Stimulated activated CD4-positive, alpha-beta T cell treated with anti-CD3 and anti-CD28 coated beads, Interleukin-1b, Interleukin-23, amount 100 ng/mL, for 1 hour (primary cell): ENCODE results near the gene SLC26A1.
"Not testable (repeated sequence)": the region's sequence is repeated elsewhere in the genome, so short reads cannot be mapped to it uniquely, and the experiment has no call there.

Experiments used
- DNase-seq, 2 donors: peaks; one replicate each; pipeline ENCODE4 v3.0.0-alpha.2; 2020; ENCODE audit warnings: low read depth in 2 of 2

Gene SLC26A1

DNA sequence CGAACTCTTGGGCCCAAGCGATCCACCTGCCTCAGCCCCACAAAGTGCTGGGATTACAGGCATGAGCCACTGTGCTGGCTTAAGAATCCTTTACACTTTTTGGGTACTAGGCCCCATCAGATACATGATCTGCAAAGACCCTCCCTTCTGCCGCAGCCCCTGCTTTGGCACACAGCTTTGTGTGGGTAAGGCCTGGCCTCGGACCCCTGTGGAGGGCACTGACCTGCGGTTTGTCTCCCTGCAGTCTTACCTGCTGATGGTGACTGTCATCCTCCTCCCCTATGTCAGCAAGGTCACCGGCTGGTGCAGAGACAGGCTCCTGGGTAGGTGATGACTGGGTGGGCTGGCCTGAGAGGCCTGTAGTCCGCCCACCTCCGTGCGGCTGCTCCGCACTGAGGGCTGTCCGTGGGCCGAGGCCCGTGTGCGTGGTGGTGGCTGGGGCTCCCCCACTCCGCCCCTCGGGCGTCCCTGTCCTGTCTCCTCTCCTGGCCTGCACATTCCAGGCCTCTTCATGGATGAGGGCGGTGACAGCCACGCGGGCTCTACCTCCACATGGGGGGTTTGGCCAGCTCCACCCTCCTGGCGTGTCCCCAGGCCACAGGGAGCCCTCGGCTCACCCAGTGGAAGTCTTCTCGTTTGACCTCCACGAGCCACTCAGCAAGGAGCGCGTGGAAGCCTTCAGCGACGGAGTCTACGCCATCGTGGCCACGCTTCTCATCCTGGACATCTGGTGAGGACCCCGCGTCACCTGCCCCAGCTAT is 37.9 kb downstream of the SLC26A1 start:
- no peak for DNase-seq

DNA sequence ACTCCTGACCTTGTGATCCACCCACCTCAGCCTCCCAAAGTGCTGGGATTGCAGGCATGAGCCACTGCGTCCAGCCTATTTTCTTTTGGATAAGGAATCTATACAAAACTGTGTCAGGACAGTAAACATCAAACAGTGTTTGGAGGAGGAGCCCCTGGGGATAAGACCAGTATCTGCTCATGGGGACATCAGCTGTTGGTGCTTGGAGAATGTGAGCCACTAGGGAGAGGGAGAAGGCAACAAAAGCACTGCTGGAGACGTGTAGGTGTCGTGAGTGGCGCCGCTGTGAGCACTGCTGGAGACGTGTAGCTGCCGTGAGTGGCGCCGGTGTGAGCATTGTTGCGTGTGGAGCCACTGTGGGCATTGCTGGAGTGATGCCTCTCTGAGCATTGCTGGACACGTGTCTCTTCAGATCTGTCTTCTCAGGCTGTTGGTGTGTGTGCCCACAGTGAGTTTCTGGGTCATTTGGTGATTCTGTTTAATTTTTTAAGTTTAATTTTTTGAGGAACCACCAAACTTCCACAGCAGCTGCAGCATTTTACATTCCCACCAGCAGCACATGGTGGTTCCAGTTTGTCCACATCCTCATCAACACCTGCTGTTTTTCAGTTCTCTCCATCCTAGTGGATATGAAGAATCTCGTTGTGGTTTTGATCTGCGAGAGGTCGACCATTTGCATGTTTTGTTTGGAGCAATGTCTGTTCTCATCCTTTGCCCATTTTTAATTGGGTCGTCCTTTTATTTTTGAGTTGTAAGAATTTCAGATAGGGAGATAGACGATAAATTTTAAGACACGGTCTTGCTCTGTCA is 38.8 kb downstream of the SLC26A1 start:
- DNase-seq, result no peak

DNA sequence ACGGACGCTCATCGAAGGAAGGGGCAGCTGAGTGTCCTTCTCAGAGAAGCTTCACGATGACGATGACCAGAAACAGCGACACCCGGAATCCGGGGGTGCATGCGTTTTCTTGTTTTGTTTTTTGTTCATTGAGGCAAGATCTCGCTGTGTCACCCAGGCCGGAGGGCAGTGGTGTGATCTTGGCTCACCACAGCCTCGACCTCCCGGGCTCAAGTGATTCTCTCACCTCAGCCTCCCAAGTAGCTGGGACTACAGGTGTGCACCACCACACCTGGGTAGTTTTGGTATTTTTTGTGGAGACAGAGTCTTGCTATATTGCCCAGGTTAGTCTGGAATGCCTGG is 39.7 kb downstream of the SLC26A1 start:
- DNase-seq, result no peak

DNA sequence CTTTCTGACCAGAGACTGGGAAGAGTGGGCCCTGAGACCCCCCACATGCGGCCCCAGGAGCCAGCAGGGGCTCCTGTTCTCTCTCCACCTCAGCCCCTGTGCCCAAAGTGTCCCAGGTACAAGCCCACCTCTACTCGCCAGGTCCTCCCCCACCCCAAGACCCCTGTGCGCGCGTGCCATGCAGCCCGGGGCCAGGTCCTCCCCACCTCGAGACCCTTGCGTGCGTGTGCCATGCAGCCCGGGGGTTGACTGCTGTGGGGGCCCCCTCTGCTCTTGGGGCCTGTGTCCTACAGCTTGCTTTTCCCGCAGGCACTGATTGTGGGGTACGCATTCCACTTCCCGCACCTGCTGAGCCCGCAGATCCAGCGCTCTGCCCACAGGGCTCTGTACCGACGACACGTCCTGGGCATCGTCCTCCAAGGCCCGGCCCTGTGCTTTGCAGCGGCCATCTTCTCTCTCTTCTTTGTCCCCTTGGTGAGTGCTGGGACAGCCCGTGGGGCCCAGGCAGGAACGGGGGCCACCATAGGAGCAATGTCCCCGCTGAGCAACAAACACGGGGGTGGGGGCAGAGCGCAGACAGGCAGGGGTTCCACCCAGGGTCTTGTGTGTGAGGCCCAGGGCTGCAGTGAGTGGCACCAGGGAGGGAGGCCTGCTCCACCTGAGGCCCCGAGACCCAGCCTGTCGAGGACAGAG is 40.2 kb downstream of the SLC26A1 start:
- DNase-seq, result no peak

DNA sequence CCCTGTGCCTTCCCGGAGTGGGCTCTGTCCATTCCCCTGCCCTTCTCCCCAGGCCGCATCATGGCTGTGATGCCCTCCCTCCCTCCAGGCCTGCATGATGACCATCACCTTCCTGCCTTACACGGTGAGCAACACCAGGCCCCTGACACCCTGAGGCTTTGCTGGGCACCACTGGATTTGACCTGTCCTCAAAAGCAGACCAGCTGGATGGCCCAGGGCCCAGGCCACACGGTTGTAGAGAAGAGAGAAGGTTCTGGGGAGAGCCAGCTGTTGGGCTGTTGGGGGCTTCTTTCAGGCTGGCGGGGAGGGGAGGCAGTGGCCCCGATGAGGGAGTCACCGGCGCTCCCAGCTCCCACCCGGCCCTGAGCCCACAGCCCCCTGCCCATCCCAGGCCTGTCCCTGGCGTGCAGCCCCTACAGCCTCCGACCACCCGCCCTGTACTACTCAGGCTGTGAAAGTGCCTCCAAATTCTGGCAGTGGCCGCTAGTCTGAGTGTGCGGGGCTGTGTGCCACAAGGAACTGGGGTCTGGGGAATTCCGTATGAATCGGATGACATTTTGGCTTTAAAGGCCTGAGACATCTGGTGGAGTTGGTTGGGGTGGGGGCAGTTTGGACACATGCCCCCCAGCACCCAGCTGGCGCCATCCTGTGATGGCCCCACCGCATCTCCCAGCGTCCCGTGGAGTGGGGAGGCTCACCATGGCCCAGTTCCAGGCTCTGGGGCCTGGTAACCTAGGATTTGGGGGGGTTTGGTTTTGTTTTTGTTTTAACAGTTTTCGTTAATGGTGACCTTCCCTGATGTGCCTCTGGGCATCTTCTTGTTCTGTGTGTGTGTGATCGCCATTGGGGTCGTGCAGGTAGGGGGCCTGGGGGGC is 41.4 kb downstream of the SLC26A1 start:
- DNase-seq, result no peak

DNA sequence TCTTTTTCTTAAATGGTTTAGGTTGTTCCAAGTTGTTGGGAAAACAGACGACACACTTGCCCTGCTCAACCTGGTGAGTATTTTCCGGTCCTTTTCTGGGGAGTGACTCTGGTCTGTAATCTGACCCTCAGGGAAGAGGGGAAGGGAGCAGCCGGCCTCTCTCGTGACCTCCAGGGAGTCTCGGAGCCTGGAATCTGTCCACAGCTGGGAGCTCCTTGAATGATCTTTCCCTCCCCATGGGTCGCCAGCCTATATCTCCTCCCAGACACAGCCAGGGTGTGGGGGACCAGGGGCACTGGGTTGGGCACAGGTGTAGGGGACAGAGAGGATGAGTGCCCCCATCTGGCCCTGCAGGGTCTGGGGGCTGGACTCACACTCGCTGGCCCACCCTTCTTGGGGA is 42.0 kb downstream of the SLC26A1 start:
- DNase-seq, result no peak

DNA sequence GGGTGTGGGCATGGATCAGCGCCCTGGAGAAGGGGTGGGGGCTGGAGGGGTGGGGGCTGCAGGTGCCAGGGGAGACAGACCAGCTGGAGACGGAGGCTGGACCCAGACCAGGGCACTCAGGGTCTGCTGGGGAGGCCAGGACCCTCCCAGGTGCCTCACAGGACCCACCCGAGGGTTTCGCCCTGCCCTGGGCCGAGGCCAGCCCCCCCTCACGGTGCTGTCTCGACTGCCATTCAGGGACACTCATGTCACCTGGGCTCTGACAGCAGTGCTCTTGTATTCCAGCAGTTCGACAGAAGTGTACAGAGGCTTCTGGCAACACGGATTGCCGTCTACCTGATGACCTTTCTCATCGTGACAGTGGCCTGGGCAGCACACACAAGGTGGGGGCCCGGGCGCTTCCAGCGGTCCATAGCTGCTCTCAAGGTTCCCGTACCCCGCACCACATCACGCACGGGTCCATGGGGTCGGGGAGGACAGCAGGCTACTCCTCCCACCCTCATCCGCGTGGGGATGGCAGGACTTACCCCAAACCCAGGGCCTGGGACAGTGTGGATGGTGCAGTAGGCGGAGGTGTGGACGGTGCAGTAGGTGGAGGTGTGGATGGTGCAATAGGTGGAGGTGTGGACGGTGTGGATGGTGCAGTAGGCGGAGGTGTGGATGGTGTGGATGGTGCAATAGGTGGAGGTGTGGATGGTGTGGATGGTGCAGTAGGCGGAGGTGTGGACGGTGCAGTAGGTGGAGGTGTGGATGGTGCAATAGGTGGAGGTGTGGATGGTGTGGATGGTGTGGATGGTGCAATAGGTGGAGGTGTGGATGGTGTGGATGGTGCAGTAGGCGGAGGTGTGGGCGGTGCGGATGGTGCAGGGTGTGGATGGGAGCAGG is 42.8 kb downstream of the SLC26A1 start:
- DNase-seq, result no peak

DNA sequence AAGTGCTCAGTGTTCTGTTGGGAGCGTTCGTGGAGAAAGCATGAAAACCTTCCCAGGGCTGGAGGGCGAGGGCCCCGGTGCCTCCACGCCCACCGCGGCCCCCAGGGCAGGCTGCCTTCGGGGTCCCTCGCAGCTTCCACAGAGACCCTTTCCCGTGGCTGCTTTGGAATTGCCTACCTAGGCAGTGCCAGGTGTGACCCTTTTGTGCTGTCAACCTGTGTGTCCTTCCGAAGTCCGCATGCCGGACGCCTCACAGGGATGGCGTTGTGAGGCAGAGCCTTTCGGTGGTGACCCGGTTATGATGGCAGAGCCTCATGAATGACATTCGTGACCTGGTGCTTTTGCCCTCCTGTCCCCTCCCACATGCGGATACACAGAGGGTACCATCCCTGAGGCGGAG is 43.5 kb downstream of the SLC26A1 start:
- no peak for DNase-seq

DNA sequence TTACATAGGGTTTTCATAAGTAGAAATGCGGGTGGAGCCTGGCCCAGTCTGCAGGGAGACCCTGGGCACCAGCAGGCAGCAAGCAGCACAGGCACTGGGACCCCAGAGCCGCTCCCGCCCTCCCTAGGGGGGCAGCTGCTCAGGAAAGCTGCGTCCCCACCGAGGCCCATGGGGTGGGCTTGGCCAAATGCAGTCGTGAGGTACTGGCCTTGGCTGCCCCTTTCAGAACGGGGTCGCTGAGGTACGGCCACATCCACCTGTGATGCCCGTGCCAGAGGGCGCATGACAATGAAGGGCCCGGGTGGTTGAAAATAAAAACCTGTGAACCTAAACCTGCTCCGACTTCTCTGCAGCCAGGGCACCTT is 44.3 kb downstream of the SLC26A1 start:
- no peak for DNase-seq

DNA sequence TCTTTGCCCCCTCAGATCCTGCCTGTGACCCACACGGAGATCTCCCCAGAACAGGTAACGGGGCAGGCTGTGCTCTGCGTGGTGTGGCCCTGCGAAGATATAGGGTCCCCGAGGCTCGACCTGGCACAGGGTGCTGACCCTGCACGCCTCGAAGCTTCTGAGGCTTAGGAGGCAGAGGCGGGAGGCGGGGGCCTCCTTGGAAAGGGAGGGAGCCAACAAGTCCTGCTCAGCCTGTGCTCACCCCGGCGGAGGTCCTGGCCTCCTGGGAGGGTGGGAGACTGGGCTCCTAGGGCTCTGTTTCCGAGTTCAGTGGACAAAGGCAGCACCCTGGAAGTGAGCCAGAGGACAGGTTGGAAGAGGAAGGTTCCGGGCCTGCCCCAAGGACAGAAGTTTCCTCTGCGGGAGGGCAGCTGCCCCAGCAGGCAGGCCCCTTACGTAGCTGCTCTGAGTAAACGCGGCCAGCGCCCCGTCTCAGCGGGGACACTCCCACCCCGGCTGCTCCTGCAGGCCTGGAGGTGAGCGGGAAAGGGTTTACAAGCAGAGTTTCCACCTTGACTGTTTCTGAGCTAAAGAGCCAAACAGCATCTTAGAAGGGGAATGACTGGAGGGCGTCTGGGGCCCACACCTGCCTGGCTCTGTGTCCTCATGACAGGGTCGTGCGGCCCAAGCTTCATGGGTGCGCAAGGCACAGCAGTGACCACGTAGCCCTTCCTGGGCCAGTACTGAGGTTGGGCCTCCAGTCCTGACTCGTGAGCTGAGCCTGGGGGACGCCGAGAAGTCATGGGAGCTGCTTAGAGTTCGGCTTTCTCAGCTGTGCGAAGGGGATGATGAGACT is 44.9 kb downstream of the SLC26A1 start:
- DNase-seq, result no peak

DNA sequence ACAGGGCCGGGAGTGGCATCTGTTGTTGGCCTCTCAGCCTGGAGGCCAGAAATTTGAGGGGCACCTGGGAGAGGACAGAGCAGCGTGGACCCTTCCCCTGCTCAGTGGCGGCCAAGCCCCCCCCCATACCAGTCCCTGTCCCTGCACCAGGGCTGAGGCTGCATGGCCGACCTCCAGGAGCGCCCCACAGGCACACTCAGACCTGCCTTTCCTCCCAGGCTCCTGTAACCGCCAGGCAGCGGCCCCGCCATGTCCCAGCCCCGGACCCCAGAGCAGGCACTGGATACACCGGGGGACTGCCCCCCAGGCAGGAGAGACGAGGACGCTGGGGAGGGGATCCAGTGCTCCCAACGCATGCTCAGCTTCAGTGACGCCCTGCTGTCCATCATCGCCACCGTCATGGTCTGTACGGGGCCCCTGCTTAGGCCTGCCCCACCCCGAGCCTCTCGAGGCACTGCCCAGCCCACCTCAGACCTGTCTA is 45.7 kb downstream of the SLC26A1 start:
- DNase-seq, result no peak

DNA sequence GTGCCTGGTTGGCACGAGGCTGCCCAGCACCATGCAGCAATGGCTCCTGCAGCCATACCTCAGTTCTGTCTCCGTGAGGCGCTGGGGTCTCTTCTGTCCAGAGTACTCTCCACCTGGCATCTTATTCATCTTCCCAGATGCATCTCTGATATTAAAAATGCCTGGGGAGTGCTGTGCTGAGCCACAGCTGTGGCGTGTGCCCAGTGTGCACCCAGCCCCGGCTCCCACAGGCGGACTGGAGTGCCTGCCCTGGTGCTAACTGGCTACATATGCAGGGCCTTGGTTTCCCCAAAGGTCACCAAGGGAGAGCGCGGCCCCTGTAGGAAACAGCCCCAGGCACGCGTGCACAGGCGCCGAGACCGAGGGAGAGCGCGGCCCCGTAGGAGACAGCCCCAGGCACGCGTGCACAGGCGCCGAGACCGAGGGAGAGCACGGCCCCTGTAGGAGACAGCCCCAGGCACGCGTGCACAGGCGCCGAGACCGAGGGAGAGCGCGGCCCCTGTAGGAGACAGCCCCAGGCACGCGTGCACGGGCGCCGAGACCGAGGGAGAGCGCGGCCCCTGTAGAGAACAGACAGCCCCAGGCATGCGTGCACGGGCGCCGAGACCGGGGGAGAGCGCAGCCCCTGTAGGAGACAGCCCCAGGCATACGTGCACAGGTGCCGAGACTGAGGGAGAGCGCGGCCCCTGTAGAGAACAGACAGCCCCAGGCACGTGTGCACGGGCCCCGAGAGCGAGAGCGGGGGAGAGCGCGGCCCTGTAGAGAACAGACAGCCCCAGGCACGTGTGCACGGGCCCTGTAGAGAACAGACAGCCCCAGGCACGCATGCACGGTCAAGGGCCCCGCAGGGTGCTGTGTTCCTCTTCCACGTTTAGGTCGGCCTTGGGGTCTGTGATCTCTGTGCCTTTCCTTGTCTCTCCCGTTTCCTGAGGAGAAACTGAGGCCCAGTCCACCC is 46.4 kb downstream of the SLC26A1 start:
- no peak for DNase-seq

DNA sequence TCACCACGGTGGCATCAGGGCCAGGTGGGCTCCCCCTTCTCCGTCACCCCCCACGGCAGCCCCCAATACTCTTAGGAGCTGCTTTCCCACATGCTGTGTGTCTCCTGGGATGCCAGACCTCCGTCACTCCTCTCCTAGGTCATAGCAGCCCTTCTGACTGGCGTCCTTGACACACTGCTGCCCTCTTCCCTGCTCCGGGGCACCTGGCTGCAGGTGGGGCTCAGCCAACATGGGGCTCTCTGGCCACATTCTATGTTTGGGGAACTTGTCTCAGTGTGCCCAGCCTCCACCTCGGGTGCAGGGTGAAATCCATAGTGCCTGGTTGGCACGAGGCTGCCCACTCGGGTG is 47.1 kb downstream of the SLC26A1 start:
- no peak for DNase-seq

DNA sequence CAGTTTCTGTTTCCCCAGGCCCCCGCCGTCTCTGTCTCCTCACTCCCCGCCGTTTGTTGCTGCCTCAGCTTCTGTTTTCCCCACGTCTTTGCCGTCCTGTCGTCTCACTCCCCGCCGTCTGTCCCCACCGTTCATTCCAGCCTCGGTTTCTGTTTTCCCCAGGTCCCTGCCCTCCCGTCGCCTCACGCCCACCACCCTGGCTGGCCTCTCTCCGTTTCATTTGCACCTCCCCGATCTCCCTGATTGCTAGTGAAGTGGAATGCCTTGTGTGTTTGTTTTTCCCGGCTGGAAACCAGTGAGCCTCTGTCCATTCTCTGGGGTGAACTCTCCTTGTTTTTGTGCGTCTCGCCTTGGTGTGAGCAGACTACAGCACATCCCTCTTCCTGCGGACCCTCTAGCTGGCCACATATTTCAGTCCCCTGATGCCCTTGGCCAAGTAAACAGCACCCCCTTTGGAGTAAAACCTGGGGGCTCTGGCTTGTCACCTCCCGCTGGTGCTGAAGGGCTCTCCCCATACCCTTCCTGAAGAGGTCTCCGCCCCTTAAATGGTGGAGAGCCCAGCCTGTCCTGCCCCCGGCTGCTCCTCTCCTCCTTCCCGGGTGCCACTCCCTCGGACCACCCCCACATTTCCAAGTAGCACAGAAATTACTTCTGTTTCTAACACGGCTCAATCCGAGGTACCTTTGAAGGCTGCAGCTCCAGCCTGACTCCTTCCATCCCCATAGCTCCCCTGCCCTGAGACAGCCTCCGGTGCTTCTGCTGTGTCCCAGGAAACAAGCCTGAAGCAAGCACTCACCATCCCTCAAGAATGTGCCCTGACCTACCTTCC is 47.7 kb downstream of the SLC26A1 start:
- DNase-seq, result no peak

DNA sequence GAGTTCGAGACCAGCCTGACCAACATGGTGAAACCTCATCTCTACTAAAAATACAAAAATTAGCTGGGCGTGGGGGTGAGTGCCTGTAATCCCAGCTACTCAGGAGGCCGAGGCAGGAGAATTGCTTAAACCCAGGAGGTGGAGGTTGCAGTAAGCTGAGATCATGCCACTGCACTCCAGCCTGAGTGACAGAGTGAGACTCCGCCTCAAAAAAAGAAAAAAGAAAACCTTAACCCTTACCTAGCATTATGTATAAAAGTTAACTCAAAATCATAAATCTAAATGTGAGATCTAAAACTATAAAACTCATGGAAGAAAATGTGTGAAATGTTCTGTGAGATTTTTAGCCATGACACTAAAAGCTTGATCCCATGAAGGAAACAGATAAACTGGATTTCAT is 53.7 kb downstream of the SLC26A1 start:
- not testable (repeated sequence) for DNase-seq
